Upper lobe of left lung (tissue), 4 donors: ENCODE results near the gene GALNT10.

Experiments
- CTCF ChIP-seq, 6 experiments: fragments of 450-650 bp in 4 of 6; fragments of 200-600 bp in 2 of 6; sonication (generic) in 2 of 6; IDR thresholded peaks; one replicate each; pipeline ENCODE4 v1.5.1; 2016 to 2019; ENCODE audit warnings: antibody characterized with exemption in 6 of 6
- POLR2A ChIP-seq, 4 donors: fragments of 450-650 bp; IDR thresholded peaks; one replicate each; pipeline ENCODE4 v1.5.1; 2016 to 2017; ENCODE audit warnings: antibody characterized with exemption in 4 of 4, mild to moderate bottlenecking in 2 of 4

- TF ChIP-seq CTCF (IDR thresholded peaks at IDR 0.05) (no peak), POLR2A (IDR thresholded peaks at IDR 0.05) (no peak)
Observed at GRCh38 chr5:154236536-154237375, 46.2 kb downstream of the GALNT10 start.
